Gastrocnemius medialis (tissue), 4 donors: ENCODE results near the gene CMIP.

Experiments used
- CTCF ChIP-seq, 5 experiments: fragments of 450-650 bp in 3 of 5; fragments of 200-600 bp in 2 of 5; sonication (generic) in 2 of 5; IDR thresholded peaks in 4 of 5; conservative IDR thresholded peaks in 1 of 5; 1 replicate in 4 of 5; 2 replicates in 1 of 5; pipeline ENCODE4 v1.5.1; 2016 to 2019; ENCODE audit warnings: antibody characterized with exemption in 5 of 5, mild to moderate bottlenecking in 3 of 5, moderate library complexity in 3 of 5
- POLR2A ChIP-seq, 2 donors: fragments of 450-650 bp; IDR thresholded peaks; one replicate each; pipeline ENCODE4 v1.6.1; 2017; ENCODE audit warnings: antibody characterized with exemption in 2 of 2, mild to moderate bottlenecking in 2 of 2, moderate library complexity in 2 of 2

GRCh38 chr16:81550432-81550808 lies 105.8 kb downstream of the CMIP start:
- TF ChIP-seq CTCF (IDR thresholded peaks at IDR 0.05 in 4 of 5, conservative IDR thresholded peaks at IDR 0.05 in 1 of 5) (no peak), POLR2A (IDR thresholded peaks at IDR 0.05) (no peak)
